SK-N-SH treated with all-trans-retinoic acid at 6 μM for 48 hours (cell line): ENCODE measurements around the gene ASTN2.

ENCODE experiments used
- ATAC-seq: fragments of 200-7000 bp; cut with Tn5 transposase; 3 replicates; pipeline ENCODE4 v1.9.1; 2020; ENCODE audit warnings: mild to moderate bottlenecking, moderate library complexity
- ARNTL ChIP-seq: fragments of 450-650 bp; formaldehyde crosslinking; IDR thresholded peaks from 2 replicates; pipeline ENCODE4 v1.5.0; 2020; ENCODE audit warnings: low read depth, mild to moderate bottlenecking, moderate library complexity, borderline replicate concordance
- BACH2 ChIP-seq: fragments of 250-450 bp; sonication (Bioruptor Pico); IDR thresholded peaks from 2 replicates; pipeline ENCODE4 v1.9.0; 2021; ENCODE audit warnings: mild to moderate bottlenecking, borderline replicate concordance
- CSDC2 ChIP-seq: fragments of 250-450 bp; sonication (Bioruptor Pico); IDR thresholded peaks from 2 replicates; pipeline ENCODE4 v1.5.0; 2020; ENCODE audit warnings: mild to moderate bottlenecking, moderate library complexity
- ESRRG ChIP-seq: fragments of 250-450 bp; sonication (Bioruptor Pico); IDR thresholded peaks from 2 replicates; pipeline ENCODE4 v1.6.1; 2021; ENCODE audit warnings: mild to moderate bottlenecking
- GLIS3 ChIP-seq: fragments of 250-450 bp; sonication (Bioruptor Pico); IDR thresholded peaks from 2 replicates; pipeline ENCODE4 v1.5.0; 2020; ENCODE audit warnings: mild to moderate bottlenecking, moderate library complexity
- ISL1 ChIP-seq: fragments of 250-450 bp; sonication (Bioruptor Pico); IDR thresholded peaks from 2 replicates; pipeline ENCODE4 v2.1.2; 2022; ENCODE audit warnings: mild to moderate bottlenecking, moderate library complexity
- OSR1 ChIP-seq: fragments of 250-450 bp; sonication (Bioruptor Pico); IDR thresholded peaks from 2 replicates; pipeline ENCODE4 v1.8.0; 2022; ENCODE audit warnings: moderate library complexity, mild to moderate bottlenecking, inconsistent platforms
- PPARA ChIP-seq: fragments of 250-450 bp; sonication (Bioruptor Pico); IDR thresholded peaks from 2 replicates; pipeline ENCODE4 v1.5.0; 2020; ENCODE audit warnings: mild to moderate bottlenecking, borderline replicate concordance
- RARB ChIP-seq: fragments of 250-450 bp; sonication (Bioruptor Pico); IDR thresholded peaks from 2 replicates; pipeline ENCODE4 v1.8.0; 2021; ENCODE audit warnings: mild to moderate bottlenecking, moderate library complexity
- SNAI2 ChIP-seq: fragments of 250-450 bp; sonication (Bioruptor Pico); IDR thresholded peaks from 2 replicates; pipeline ENCODE4 v1.5.0; 2020; ENCODE audit warnings: mild to moderate bottlenecking, moderate library complexity
- TCF4 ChIP-seq: fragments of 250-450 bp; sonication (Bioruptor Pico); IDR thresholded peaks from 2 replicates; pipeline ENCODE4 v1.8.0; 2021; ENCODE audit warnings: mild to moderate bottlenecking, moderate library complexity, borderline replicate concordance
- TOX ChIP-seq: fragments of 250-450 bp; sonication (Bioruptor Pico); IDR thresholded peaks from 2 replicates; pipeline ENCODE4 v1.8.0; 2021; ENCODE audit warnings: mild to moderate bottlenecking, moderate library complexity, borderline replicate concordance
- ZC3H10 ChIP-seq: fragments of 250-450 bp; sonication (Bioruptor Pico); IDR thresholded peaks from 2 replicates; pipeline ENCODE4 v1.5.1; 2021; ENCODE audit warnings: mild to moderate bottlenecking, moderate library complexity
- ZFP3 ChIP-seq: fragments of 250-450 bp; sonication (Bioruptor Pico); IDR thresholded peaks from 2 replicates; pipeline ENCODE4 v1.5.0; 2020; ENCODE audit warnings: mild to moderate bottlenecking, moderate library complexity
- ZFP30 ChIP-seq: fragments of 450-650 bp; formaldehyde crosslinking; IDR thresholded peaks from 2 replicates; pipeline ENCODE4 v1.5.0; 2022; ENCODE audit warnings: mild to moderate bottlenecking, moderate library complexity
- ZNF565 ChIP-seq: fragments of 450-650 bp; formaldehyde crosslinking; conservative IDR thresholded peaks from 2 replicates; pipeline ENCODE4 v1.5.0; 2020; ENCODE audit warnings: low read depth, mild to moderate bottlenecking, moderate library complexity
- ZNF70 ChIP-seq: fragments of 450-650 bp; formaldehyde crosslinking; IDR thresholded peaks from 2 replicates; pipeline ENCODE4 v1.5.0; 2020; ENCODE audit warnings: mild to moderate bottlenecking, moderate library complexity
- ZNF8 ChIP-seq: fragments of 450-650 bp; formaldehyde crosslinking; IDR thresholded peaks from 2 replicates; pipeline ENCODE4 v1.5.0; 2020; ENCODE audit warnings: mild to moderate bottlenecking, moderate library complexity
- TF ChIP-seq, protein P1 (sequence below): fragments of 250-450 bp; sonication (Bioruptor Pico); IDR thresholded peaks from 2 replicates; pipeline ENCODE4 v1.8.0; 2021; ENCODE audit warnings: low read depth, mild to moderate bottlenecking, moderate library complexity, borderline replicate concordance
- TF ChIP-seq, protein P2 (sequence below): fragments of 250-450 bp; sonication (Bioruptor Pico); IDR thresholded peaks from 2 replicates; pipeline ENCODE4 v1.5.1; 2020; ENCODE audit warnings: low read depth, mild to moderate bottlenecking, moderate library complexity
- TF ChIP-seq, protein P3 (sequence below): fragments of 250-450 bp; sonication (Bioruptor Pico); IDR thresholded peaks from 2 replicates; pipeline ENCODE4 v1.8.0; 2020; ENCODE audit warnings: mild to moderate bottlenecking, moderate library complexity, borderline replicate concordance
- TF ChIP-seq, protein P4 (sequence below): fragments of 250-450 bp; sonication (Bioruptor Pico); IDR thresholded peaks from 2 replicates; pipeline ENCODE4 v1.5.1; 2021; ENCODE audit warnings: mild to moderate bottlenecking, moderate library complexity

The ASTN2 gene

DNA sequence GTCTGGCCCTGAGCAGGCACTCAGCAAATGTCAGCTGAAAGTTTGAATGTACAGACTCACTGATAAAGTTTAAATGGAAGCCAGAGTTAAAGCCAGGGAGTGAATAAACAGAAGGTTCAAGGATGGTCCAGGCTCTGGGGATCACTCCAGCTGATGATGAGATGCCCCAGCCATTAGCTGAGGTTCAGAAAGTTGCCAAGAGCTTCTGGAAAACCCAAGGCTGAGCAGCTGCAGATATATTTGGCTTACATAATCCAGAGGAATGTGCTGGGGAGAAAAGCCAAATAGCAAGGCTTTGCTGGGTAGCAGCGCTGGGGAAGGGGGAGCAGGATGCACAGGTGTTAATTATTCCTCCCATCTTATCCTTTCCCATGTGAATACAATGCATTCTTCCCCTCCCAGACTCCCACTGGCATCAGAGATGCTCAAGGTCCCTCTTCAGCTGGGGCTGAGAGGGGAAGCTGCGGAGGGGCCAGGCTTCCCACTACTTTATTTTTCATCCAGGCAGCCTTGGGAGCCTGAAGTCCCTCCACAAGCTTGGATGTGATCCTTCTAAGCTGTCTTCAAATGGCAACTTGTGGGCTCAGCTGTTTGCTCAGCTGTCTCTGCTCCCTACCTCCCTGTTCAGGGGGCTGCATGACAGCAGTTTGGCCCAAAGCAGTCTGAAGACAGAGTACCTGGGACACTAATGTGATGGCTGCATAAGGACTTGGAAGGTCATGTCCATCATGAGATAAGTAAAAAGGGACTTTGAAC is 386.6 kb downstream of the ASTN2 start:
- TF ChIP-seq ZFP30 (CRISPR knock-in tag), result no peak
- no peak for TF ChIP-seq ZNF70 (CRISPR knock-in tag)
- TF ChIP-seq ESRRG (CRISPR knock-in tag), result no peak
- no peak for TF ChIP-seq ZC3H10 (CRISPR knock-in tag)
- no peak for TF ChIP-seq ISL1
- no peak for TF ChIP-seq ZFP3
- no peak for TF ChIP-seq ARNTL (CRISPR knock-in tag)
- no peak for TF ChIP-seq OSR1 (CRISPR knock-in tag)

DNA sequence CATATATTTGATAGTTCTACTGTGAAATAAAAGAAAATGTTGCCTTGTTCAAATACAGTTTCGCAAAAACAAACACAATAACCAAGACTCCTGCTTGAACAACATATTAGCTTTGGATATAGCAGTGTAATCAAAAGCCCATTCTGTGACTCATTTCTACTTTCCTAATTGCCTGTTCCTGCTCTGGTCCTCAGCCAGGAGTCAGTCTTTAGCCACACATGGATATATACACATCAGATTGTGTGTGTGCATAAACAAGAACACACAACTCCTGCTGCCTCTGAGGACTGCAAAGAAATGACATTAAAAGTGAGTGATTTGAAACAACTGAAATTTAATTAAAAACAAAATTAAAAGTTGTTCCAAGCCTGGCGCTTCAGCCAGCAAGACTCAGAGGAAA is 393.0 kb downstream of the ASTN2 start:
- no peak for ATAC-seq
- TF ChIP-seq, protein P1, sequence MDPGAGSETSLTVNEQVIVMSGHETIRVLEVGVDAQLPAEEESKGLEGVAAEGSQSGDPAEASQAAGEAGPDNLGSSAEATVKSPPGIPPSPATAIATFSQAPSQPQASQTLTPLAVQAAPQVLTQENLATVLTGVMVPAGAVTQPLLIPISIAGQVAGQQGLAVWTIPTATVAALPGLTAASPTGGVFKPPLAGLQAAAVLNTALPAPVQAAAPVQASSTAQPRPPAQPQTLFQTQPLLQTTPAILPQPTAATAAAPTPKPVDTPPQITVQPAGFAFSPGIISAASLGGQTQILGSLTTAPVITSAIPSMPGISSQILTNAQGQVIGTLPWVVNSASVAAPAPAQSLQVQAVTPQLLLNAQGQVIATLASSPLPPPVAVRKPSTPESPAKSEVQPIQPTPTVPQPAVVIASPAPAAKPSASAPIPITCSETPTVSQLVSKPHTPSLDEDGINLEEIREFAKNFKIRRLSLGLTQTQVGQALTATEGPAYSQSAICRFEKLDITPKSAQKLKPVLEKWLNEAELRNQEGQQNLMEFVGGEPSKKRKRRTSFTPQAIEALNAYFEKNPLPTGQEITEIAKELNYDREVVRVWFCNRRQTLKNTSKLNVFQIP, result no peak
- TF ChIP-seq ESRRG (CRISPR knock-in tag), result no peak
- no peak for TF ChIP-seq GLIS3 (CRISPR knock-in tag)
- TF ChIP-seq SNAI2 (CRISPR knock-in tag), result no peak
- TF ChIP-seq ZNF70 (CRISPR knock-in tag), result no peak
- TF ChIP-seq ARNTL (CRISPR knock-in tag), result no peak
- TF ChIP-seq TOX, result no peak
- no peak for TF ChIP-seq PPARA (CRISPR knock-in tag)
- TF ChIP-seq RARB (CRISPR knock-in tag), result no peak
- no peak for TF ChIP-seq ZFP30 (CRISPR knock-in tag)
- no peak for TF ChIP-seq BACH2 (CRISPR knock-in tag)
- no peak for TF ChIP-seq ZC3H10 (CRISPR knock-in tag)

More for the DNA sequence above, 386.6 kb downstream of the ASTN2 start:
- no peak for ATAC-seq

DNA sequence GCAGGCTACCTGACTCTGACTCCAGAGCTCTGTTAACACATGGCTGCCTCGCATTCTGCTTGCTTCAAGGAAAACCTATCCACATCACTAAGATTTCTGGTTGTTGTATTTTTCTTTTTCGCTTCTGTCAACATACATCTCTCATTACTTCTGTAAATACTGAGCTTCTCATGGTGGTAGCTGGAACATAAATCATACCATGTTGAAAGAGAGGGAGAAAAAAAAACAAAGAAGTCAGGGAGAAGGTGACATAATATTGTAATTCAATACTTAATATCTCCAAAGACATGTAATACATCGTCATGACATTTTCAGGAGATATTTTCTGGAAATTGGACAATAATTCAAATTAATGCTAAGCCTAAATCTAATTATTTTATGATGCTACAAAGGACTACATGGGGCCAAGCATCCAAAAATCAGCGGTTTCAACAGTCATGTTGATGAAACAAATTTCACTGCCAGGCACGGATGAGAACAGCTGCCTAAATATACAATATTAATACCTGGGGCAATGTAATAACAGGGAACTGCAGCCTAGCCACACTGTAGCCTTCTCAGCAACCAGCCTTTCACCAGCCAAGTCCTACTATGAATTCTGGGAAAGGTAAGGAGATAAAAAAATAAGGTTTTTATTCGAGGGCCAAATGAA is 395.8 kb downstream of the ASTN2 start:
- ATAC-seq, result no peak
- TF ChIP-seq ZC3H10 (CRISPR knock-in tag), result no peak
- TF ChIP-seq ISL1, result peak; percentile 7; the same call in 1 of the 2 replicates

DNA sequence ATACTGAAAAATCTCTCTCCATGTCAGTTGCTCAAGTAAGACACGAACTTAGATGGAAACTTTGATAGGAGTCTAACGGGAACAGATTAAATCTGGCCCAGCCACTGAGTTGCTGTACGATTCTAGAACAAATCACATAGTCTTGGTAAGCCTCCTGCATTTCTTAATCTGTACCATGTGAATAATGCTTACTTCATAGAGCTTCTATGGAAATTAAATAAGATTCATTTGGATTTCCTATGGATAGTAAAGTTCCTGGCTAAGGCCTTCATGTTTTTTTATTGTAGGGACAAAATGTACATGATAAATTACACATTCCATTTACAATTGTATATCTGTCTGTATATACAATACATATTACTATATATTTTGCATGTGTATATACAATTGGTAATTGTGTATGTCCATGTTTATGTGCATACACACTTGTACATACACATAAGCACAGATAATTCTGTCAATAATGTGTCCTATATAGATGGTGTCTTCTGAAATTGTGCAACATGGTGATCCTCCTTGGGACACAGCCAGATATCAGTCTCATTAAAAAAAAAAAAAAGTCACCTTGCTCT is 397.4 kb downstream of the ASTN2 start:
- no peak for ATAC-seq
- TF ChIP-seq, protein P2, sequence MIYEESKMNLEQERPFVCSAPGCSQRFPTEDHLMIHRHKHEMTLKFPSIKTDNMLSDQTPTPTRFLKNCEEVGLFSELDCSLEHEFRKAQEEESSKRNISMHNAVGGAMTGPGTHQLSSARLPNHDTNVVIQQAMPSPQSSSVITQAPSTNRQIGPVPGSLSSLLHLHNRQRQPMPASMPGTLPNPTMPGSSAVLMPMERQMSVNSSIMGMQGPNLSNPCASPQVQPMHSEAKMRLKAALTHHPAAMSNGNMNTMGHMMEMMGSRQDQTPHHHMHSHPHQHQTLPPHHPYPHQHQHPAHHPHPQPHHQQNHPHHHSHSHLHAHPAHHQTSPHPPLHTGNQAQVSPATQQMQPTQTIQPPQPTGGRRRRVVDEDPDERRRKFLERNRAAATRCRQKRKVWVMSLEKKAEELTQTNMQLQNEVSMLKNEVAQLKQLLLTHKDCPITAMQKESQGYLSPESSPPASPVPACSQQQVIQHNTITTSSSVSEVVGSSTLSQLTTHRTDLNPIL (CRISPR knock-in tag), result no peak
- TF ChIP-seq, protein P3, sequence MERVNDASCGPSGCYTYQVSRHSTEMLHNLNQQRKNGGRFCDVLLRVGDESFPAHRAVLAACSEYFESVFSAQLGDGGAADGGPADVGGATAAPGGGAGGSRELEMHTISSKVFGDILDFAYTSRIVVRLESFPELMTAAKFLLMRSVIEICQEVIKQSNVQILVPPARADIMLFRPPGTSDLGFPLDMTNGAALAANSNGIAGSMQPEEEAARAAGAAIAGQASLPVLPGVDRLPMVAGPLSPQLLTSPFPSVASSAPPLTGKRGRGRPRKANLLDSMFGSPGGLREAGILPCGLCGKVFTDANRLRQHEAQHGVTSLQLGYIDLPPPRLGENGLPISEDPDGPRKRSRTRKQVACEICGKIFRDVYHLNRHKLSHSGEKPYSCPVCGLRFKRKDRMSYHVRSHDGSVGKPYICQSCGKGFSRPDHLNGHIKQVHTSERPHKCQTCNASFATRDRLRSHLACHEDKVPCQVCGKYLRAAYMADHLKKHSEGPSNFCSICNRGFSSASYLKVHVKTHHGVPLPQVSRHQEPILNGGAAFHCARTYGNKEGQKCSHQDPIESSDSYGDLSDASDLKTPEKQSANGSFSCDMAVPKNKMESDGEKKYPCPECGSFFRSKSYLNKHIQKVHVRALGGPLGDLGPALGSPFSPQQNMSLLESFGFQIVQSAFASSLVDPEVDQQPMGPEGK (CRISPR knock-in tag), result no peak
- TF ChIP-seq, protein P4, sequence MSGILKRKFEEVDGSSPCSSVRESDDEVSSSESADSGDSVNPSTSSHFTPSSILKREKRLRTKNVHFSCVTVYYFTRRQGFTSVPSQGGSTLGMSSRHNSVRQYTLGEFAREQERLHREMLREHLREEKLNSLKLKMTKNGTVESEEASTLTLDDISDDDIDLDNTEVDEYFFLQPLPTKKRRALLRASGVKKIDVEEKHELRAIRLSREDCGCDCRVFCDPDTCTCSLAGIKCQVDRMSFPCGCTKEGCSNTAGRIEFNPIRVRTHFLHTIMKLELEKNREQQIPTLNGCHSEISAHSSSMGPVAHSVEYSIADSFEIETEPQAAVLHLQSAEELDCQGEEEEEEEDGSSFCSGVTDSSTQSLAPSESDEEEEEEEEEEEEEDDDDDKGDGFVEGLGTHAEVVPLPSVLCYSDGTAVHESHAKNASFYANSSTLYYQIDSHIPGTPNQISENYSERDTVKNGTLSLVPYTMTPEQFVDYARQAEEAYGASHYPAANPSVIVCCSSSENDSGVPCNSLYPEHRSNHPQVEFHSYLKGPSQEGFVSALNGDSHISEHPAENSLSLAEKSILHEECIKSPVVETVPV (CRISPR knock-in tag), result no peak
- TF ChIP-seq GLIS3 (CRISPR knock-in tag), result no peak
- TF ChIP-seq ESRRG (CRISPR knock-in tag), result no peak
- TF ChIP-seq PPARA (CRISPR knock-in tag), result no peak

DNA sequence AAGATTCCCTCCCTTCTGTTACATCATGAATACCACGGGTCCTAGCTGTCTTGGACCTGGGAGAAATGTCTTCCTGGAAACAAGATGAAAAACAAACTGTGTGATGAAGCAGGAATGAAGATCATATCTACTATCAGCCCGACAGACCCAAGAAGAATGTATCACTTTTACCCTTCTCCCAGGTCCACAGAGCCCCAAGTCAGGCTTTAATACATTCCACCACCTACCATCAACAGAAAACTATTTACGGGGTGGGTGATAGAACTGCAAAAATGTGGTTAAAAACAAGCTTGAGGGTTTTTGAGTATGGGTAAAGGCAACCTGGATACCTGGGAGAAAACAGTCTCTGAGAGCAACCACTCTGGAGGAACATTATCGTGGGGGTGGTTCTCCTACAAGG is 400.8 kb downstream of the ASTN2 start:
- no peak for ATAC-seq
- TF ChIP-seq ZNF565 (CRISPR knock-in tag), result no peak
- no peak for TF ChIP-seq SNAI2 (CRISPR knock-in tag)
- TF ChIP-seq, protein P2 (CRISPR knock-in tag), result no peak
- TF ChIP-seq, protein P1, result no peak
- TF ChIP-seq TCF4, result no peak
- TF ChIP-seq BACH2 (CRISPR knock-in tag), result no peak
- TF ChIP-seq ZNF8 (CRISPR knock-in tag), result no peak
- no peak for TF ChIP-seq TOX
- TF ChIP-seq OSR1 (CRISPR knock-in tag), result no peak
- no peak for TF ChIP-seq RARB (CRISPR knock-in tag)
- no peak for TF ChIP-seq CSDC2 (CRISPR knock-in tag)
- TF ChIP-seq ZC3H10 (CRISPR knock-in tag), result no peak
